ENCODE measurements around the gene GATA5.

- TF ChIP-seq EZH2 (IDR thresholded peaks at IDR 0.05) (no peak), POLR2AphosphoS5 (IDR thresholded peaks at IDR 0.05; ENCODE audit: borderline replicate concordance, low read depth, low read length) (no peak)
Measured at GRCh38 chr20:62437496-62437895, 38.3 kb downstream of the GATA5 start.
